K562 (cell line): ENCODE measurements around the gene MACF1. TPM values are rescaled to one million over a fixed set of nuclear protein-coding genes. Genes with fewer than 3 reads are reported as not detected.

Source experiments
- C11orf30 ChIP-seq: fragments of 450-650 bp; IDR thresholded peaks from 2 replicates; pipeline ENCODE4 v1.6.1; 2016; ENCODE audit warnings: low read depth, mild to moderate bottlenecking
- ETV6 ChIP-seq, 3 experiments: fragments of 150-350 bp in 1 of 3; sonication (generic) in 1 of 3; formaldehyde crosslinking in 1 of 3; IDR thresholded peaks; 2 replicates each; pipeline versions ENCODE4 v1.6.1 to v1.8.0; 2014 to 2022; ENCODE audit warnings: borderline replicate concordance in 2 of 3, low read depth in 2 of 3, antibody characterized with exemption in 1 of 3, low read length in 1 of 3, mild to moderate bottlenecking in 1 of 3, missing genetic modification reagents in 1 of 3
- FUS ChIP-seq: fragments of 200-400 bp; formaldehyde crosslinking; optimal IDR thresholded peaks from 2 replicates; pipeline ENCODE3; 2017; ENCODE audit warnings: low read depth, low read length
- GTF2A2 ChIP-seq: IDR thresholded peaks from 2 replicates; pipeline ENCODE4 v1.6.1; 2016; ENCODE audit warnings: mild to moderate bottlenecking, missing genetic modification characterization, missing compliant biosample characterization
- HBP1 ChIP-seq: fragments of 450-650 bp; formaldehyde crosslinking; IDR thresholded peaks from 2 replicates; pipeline ENCODE4 v1.4.0; 2022; ENCODE audit warnings: missing genetic modification characterization
- HDAC8 ChIP-seq: fragments of 450-650 bp; IDR thresholded peaks from 2 replicates; pipeline ENCODE4 v1.6.1; 2016; ENCODE audit warnings: mild to moderate bottlenecking, missing genetic modification characterization, moderate library complexity, missing compliant biosample characterization
- LCOR ChIP-seq: sonication (generic); formaldehyde crosslinking; IDR thresholded peaks from 2 replicates; pipeline ENCODE4 v1.8.0; 2022; ENCODE audit warnings: mild to moderate bottlenecking, missing genetic modification reagents
- MTA2 ChIP-seq: fragments of 450-650 bp; IDR thresholded peaks from 2 replicates; pipeline ENCODE4 v1.6.1; 2016; ENCODE audit warnings: low read depth
- PRPF4 ChIP-seq: fragments of 200-400 bp; formaldehyde crosslinking; IDR thresholded peaks from one replicate; pipeline ENCODE4 v1.6.1; 2017; ENCODE audit warnings: low read length, low read depth, mild to moderate bottlenecking; ENCODE audit not compliant: insufficient read depth, poor library complexity, severe bottlenecking
- PYGO2 ChIP-seq: fragments of 450-650 bp; IDR thresholded peaks from 2 replicates; pipeline ENCODE4 v1.6.1; 2016; ENCODE audit warnings: mild to moderate bottlenecking, missing genetic modification characterization, moderate library complexity, missing compliant biosample characterization
- SAP30 ChIP-seq: fragments of 200-600 bp; sonication (generic); IDR thresholded peaks from 2 replicates; pipeline ENCODE4 v1.6.1; 2012; ENCODE audit warnings: borderline replicate concordance, low read depth, mild to moderate bottlenecking, moderate library complexity, low read length, control low read depth, inconsistent platforms; ENCODE audit not compliant: insufficient read depth, poor library complexity, severe bottlenecking
- SMARCA4 ChIP-seq: fragments of 450-650 bp; IDR thresholded peaks from 2 replicates; pipeline ENCODE4 v1.6.1; 2016
- SMARCE1 ChIP-seq: fragments of 450-650 bp; IDR thresholded peaks from 2 replicates; pipeline ENCODE4 v1.7.1; 2016; ENCODE audit warnings: mild to moderate bottlenecking
- SRSF1 ChIP-seq: fragments of 200-400 bp; formaldehyde crosslinking; IDR thresholded peaks from 2 replicates; pipeline ENCODE4 v1.6.1; 2017; ENCODE audit warnings: mild to moderate bottlenecking, low read depth, low read length, moderate library complexity
- TARDBP ChIP-seq: fragments of 450-650 bp; IDR thresholded peaks from 2 replicates; pipeline ENCODE4 v1.6.1; 2016
- TGIF2 ChIP-seq: sonication (generic); formaldehyde crosslinking; IDR thresholded peaks from 2 replicates; pipeline ENCODE4 v1.8.1; 2022; ENCODE audit warnings: mild to moderate bottlenecking, missing genetic modification reagents, moderate library complexity
- THAP12 ChIP-seq: fragments of 250-450 bp; sonication (Bioruptor Pico); IDR thresholded peaks from 2 replicates; pipeline ENCODE4 v1.9.0; 2021; ENCODE audit warnings: mild to moderate bottlenecking, inconsistent platforms
- ZBED1 ChIP-seq: IDR thresholded peaks from 2 replicates; pipeline ENCODE4 v1.6.1; 2014
- ZNF398 ChIP-seq: fragments of 250-450 bp; sonication (Bioruptor Pico); IDR thresholded peaks from 2 replicates; pipeline ENCODE4 v1.8.0; 2021; ENCODE audit warnings: moderate library complexity, mild to moderate bottlenecking, inconsistent platforms
- ZNF551 ChIP-seq: fragments of 250-450 bp; sonication (Bioruptor Pico); IDR thresholded peaks from 2 replicates; pipeline ENCODE4 v1.5.0; 2021; ENCODE audit warnings: mild to moderate bottlenecking, moderate library complexity
- ZNF584 ChIP-seq: fragments of 200-800 bp; sonication (Bioruptor generic); IDR thresholded peaks from 2 replicates; pipeline ENCODE4 v1.6.1; 2016; ENCODE audit warnings: low read depth, mild to moderate bottlenecking, missing genetic modification characterization, missing compliant biosample characterization
- ZNF696 ChIP-seq: fragments of 250-450 bp; sonication (Bioruptor Pico); conservative IDR thresholded peaks from 2 replicates; pipeline ENCODE4 v1.4.0; 2020; ENCODE audit warnings: mild to moderate bottlenecking, moderate library complexity
- ZNF717 ChIP-seq: fragments of 250-450 bp; sonication (Bioruptor Pico); IDR thresholded peaks from 2 replicates; pipeline ENCODE4 v1.5.0; 2021
- ZNF830 ChIP-seq: fragments of 250-450 bp; sonication (Bioruptor Pico); IDR thresholded peaks from 2 replicates; pipeline ENCODE4 v1.5.0; 2021; ENCODE audit warnings: mild to moderate bottlenecking
- polyA plus RNA-seq, 8 experiments: library from polyadenylated mRNA; depleted of rRNA in 4 of 8; stranded (reverse) in 5 of 8; unstranded in 3 of 8; fragments of >200 nt; fragmentation: Nextera tagmentation in 2 of 8; fragmentation: Illumina TruSeq in 1 of 8; extraction: Ambion mirVana in 2 of 8; extraction: Trizol in 1 of 8; gene quantifications; 2 replicates each; pipeline versions ENCODE4 v1.2.1 to v1.2.3, GENCODE V29; 2011 to 2014; ENCODE audit warnings: inconsistent platforms in 1 of 8, missing spikeins in 1 of 8
- total RNA-seq, 7 experiments: library from RNA; depleted of rRNA in 6 of 7; stranded (reverse); fragments of >200 nt in 6 of 7; fragmentation: Illumina TruSeq in 2 of 7; extraction: Trizol in 2 of 7; gene quantifications; 2 replicates each; pipeline versions ENCODE4 v1.2.1 to v1.2.3, GENCODE V29; 2011 to 2021; ENCODE audit warnings: low replicate concordance in 1 of 7

Gene MACF1
- total and polyA plus RNA-seq, 9 of the 15 experiments (the other 6 are each of a cell fraction or from before 2014, with no cell fraction given): 13.2 to 232 (median 112) TPM

- TF ChIP-seq ZNF398 (no peak), HDAC8 (no peak), FUS (no peak), SAP30 (no peak), SMARCE1 (peak; percentile 9; the same call in 1 of the 2 replicates), LCOR (no peak), ZNF551 (0 out of 2 replicates have a peak, but pooled peaks have one; percentile 26), TARDBP (no peak), ZNF584 (CRISPR knock-in tag) (no peak), ZNF717 (CRISPR knock-in tag) (no peak), MTA2 (peak; percentile 3; the same call in 1 of the 2 replicates), ETV6 (IDR thresholded peaks at IDR 0.05; ENCODE audit: borderline replicate concordance in 1 of 2, low read depth in 2 of 2, low read length in 1 of 2) (no peak), ETV6 (CRISPR knock-in tag; IDR thresholded peaks at IDR 0.05; ENCODE audit: borderline replicate concordance) (no peak), GTF2A2 (tag) (no peak), ZNF830 (CRISPR knock-in tag) (no peak), SMARCA4 (peak; percentile 43; the same call in 1 of the 2 replicates), THAP12 (CRISPR knock-in tag) (no peak), TGIF2 (CRISPR knock-in tag) (no peak), PRPF4 (no peak), SRSF1 (no peak), ZNF696 (CRISPR knock-in tag) (no peak), HBP1 (CRISPR knock-in tag) (0 out of 2 replicates have a peak, but pooled peaks have one; percentile 30), ZBED1 (no peak), C11orf30 (peak; percentile 73; the same call in 1 of the 2 replicates), PYGO2 (tag) (no peak)
Observed at GRCh38 chr1:39205102-39205780, 746 bp downstream of the MACF1 start (continued).
